SK-N-SH (cell line): ENCODE measurements around the gene ZNF592. TPM values are rescaled to one million over a fixed set of nuclear protein-coding genes. Genes with fewer than 3 reads are reported as not detected.
"Not testable (repeated sequence)": the region's sequence is repeated elsewhere in the genome, so short reads cannot be mapped to it uniquely, and the experiment has no call there.

Experiments used
- CTCF ChIA-PET: fragments of 300-600, 350-600 bp; formaldehyde crosslinking; extraction: SDS; loops from one replicate; lab custom pipeline; 2021; lab: Yijun Ruan, JAX
- POLR2A ChIA-PET: fragments of 350-600 bp; sonication (Branson Sonifier 250); formaldehyde crosslinking; extraction: SDS; loops from one replicate; lab custom pipeline; 2020; ENCODE audit warnings: antibody characterized with exemption, inconsistent platforms; lab: Yijun Ruan, JAX
- DNase-seq: peaks from one replicate; pipeline ENCODE4 v3.0.0; 2012
- H2AFZ ChIP-seq: fragments of 200-600 bp; sonication (generic); 2 replicates; pipeline ENCODE4 v1.8.1; 2016; ENCODE audit warnings: antibody characterized with exemption, mild to moderate bottlenecking, low read depth
- H3F3A ChIP-seq: fragments of 200-600 bp; sonication (generic); replicated peaks from 2 replicates; pipeline ENCODE3; 2016; ENCODE audit warnings: antibody characterized with exemption, mild to moderate bottlenecking; ENCODE audit not compliant: insufficient read depth
- H3K27ac ChIP-seq, 2 experiments: fragments of 200-500 bp in 1 of 2; fragments of 200-600 bp in 1 of 2; sonication (Bioruptor generic) in 1 of 2; sonication (generic), shearing (Covaris generic) in 1 of 2; 2 replicates each; pipeline versions ENCODE4 v1.5.1 to v1.6.1; 2014 to 2016; ENCODE audit warnings: low read depth in 2 of 2, inconsistent platforms in 1 of 2, low read length in 1 of 2, mild to moderate bottlenecking in 1 of 2, mixed read lengths in 1 of 2
- H3K27me3 ChIP-seq: fragments of 200-600 bp; sonication (generic), shearing (Covaris generic); 2 replicates; pipeline ENCODE4 v1.6.1; 2016; ENCODE audit warnings: mixed run types; ENCODE audit not compliant: insufficient read depth
- H3K36me3 ChIP-seq, 2 experiments: fragments of 200-500 bp in 1 of 2; fragments of 200-600 bp in 1 of 2; sonication (Bioruptor generic) in 1 of 2; sonication (generic) in 1 of 2; replicated peaks in 1 of 2; 2 replicates each; pipeline versions ENCODE3 to v1.5.1; 2014 to 2016; ENCODE audit warnings: low read length in 1 of 2, mild to moderate bottlenecking in 1 of 2; ENCODE audit not compliant: insufficient read depth in 2 of 2, control insufficient read depth in 1 of 2
- H3K4me1 ChIP-seq, 2 experiments: fragments of 200-500 bp in 1 of 2; fragments of 200-600 bp in 1 of 2; sonication (Bioruptor generic) in 1 of 2; sonication (generic), shearing (Covaris generic) in 1 of 2; 2 replicates each; pipeline versions ENCODE4 v1.5.1 to v1.6.1; 2014 to 2016; ENCODE audit warnings: low read depth in 1 of 2, low read length in 1 of 2, mixed run types in 1 of 2; ENCODE audit not compliant: insufficient read depth in 2 of 2, control insufficient read depth in 1 of 2
- H3K4me2 ChIP-seq: fragments of 200-600 bp; sonication (generic), shearing (Covaris generic); 2 replicates; pipeline ENCODE4 v1.6.1; 2017; ENCODE audit warnings: mixed run types
- H3K4me3 ChIP-seq, 2 experiments: fragments of 200-500 bp in 1 of 2; fragments of 200-600 bp in 1 of 2; sonication (Bioruptor generic) in 1 of 2; sonication (generic), shearing (Covaris generic) in 1 of 2; 2 replicates each; pipeline versions ENCODE4 v1.5.1 to v1.8.1; 2014 to 2016; ENCODE audit warnings: low read depth in 2 of 2, inconsistent platforms in 1 of 2, low read length in 1 of 2, mild to moderate bottlenecking in 1 of 2, mixed read lengths in 1 of 2, moderate library complexity in 1 of 2
- H3K79me2 ChIP-seq: fragments of 200-600 bp; sonication (generic); 2 replicates; pipeline ENCODE4 v1.8.1; 2017; ENCODE audit warnings: mild to moderate bottlenecking; ENCODE audit not compliant: insufficient read depth
- H3K9ac ChIP-seq: fragments of 200-600 bp; sonication (generic); 2 replicates; pipeline ENCODE4 v1.6.1; 2017; ENCODE audit warnings: mixed run types
- H3K9me2 ChIP-seq: fragments of 200-600 bp; sonication (generic); 2 replicates; pipeline ENCODE4 v1.6.1; 2017; ENCODE audit warnings: mixed run types
- H3K9me3 ChIP-seq: fragments of 200-600 bp; sonication (generic); 2 replicates; pipeline ENCODE4 v1.6.1; 2017; ENCODE audit warnings: mixed run types, mild to moderate bottlenecking, moderate library complexity
- H4K20me1 ChIP-seq: fragments of 200-600 bp; sonication (generic); 2 replicates; pipeline ENCODE4 v1.6.1; 2017; ENCODE audit warnings: mild to moderate bottlenecking, mixed run types; ENCODE audit not compliant: insufficient read depth
- CHD2 ChIP-seq: fragments of 150-350 bp; IDR thresholded peaks from 2 replicates; pipeline ENCODE4 v1.6.1; 2018; ENCODE audit warnings: low read length; ENCODE audit not compliant: partially characterized antibody
- EP300 ChIP-seq, 2 experiments: IDR thresholded peaks; 2 replicates each; pipeline versions ENCODE4 v1.4.0 to v1.6.1; 2012; ENCODE audit warnings: borderline replicate concordance in 1 of 2, low read depth in 1 of 2, low read length in 1 of 2
- FOXJ3 ChIP-seq: sonication (generic); formaldehyde crosslinking; IDR thresholded peaks from 2 replicates; pipeline ENCODE4 v1.5.1; 2020; ENCODE audit warnings: mild to moderate bottlenecking, missing genetic modification reagents
- MEF2A ChIP-seq: IDR thresholded peaks from 2 replicates; pipeline ENCODE4 v1.4.0; 2012; ENCODE audit warnings: low read depth, borderline replicate concordance
- MXI1 ChIP-seq: IDR thresholded peaks from 2 replicates; pipeline ENCODE4 v1.6.1; 2012; ENCODE audit warnings: mild to moderate bottlenecking, low read depth, low read length, improper control_type of control experiment
- POLR2AphosphoS5 ChIP-seq: IDR thresholded peaks from 2 replicates; pipeline ENCODE4 v1.6.1; 2012; ENCODE audit warnings: low read depth, low read length
- RFX5 ChIP-seq: IDR thresholded peaks from 2 replicates; pipeline ENCODE4 v1.6.1; 2012; ENCODE audit warnings: mild to moderate bottlenecking, improper control_type of control experiment, low read length
- SIN3A ChIP-seq: IDR thresholded peaks from 2 replicates; pipeline ENCODE4 v1.6.1; 2012; ENCODE audit warnings: low read depth, mild to moderate bottlenecking, low read length, moderate library complexity, borderline replicate concordance
- SMC3 ChIP-seq: IDR thresholded peaks from 2 replicates; pipeline ENCODE4 v1.6.1; 2012; ENCODE audit warnings: low read depth, low read length, improper control_type of control experiment
- TCF12 ChIP-seq: IDR thresholded peaks from 2 replicates; pipeline ENCODE4 v1.4.0; 2012
- TEAD4 ChIP-seq: IDR thresholded peaks from 2 replicates; pipeline ENCODE4 v1.4.0; 2012; ENCODE audit warnings: mild to moderate bottlenecking, borderline replicate concordance; ENCODE audit not compliant: insufficient read depth
- YY1 ChIP-seq: IDR thresholded peaks from 2 replicates; pipeline ENCODE4 v1.4.0; 2012; ENCODE audit warnings: low read depth, mild to moderate bottlenecking
- WGBS: methylation state at CpG from one replicate; pipeline ENCODE4 v1.1.6; 2017; ENCODE audit warnings: low lambda C conversion rate; 5-methylcytosine and 5-hydroxymethylcytosine counted together
- polyA plus RNA-seq, 3 experiments: library from polyadenylated mRNA; depleted of rRNA; stranded (reverse); fragments of >200 nt; gene quantifications; 2 replicates each; pipeline ENCODE4 v1.2.3, GENCODE V29; 2012
- TF ChIP-seq, protein P1 (sequence below): IDR thresholded peaks from 2 replicates; pipeline ENCODE4 v1.4.0; 2012; ENCODE audit warnings: low read depth

Gene ZNF592
- polyA plus RNA-seq, 1 of the 3 experiments (the other 2 are of a cell fraction) = 8.0 TPM

DNA sequence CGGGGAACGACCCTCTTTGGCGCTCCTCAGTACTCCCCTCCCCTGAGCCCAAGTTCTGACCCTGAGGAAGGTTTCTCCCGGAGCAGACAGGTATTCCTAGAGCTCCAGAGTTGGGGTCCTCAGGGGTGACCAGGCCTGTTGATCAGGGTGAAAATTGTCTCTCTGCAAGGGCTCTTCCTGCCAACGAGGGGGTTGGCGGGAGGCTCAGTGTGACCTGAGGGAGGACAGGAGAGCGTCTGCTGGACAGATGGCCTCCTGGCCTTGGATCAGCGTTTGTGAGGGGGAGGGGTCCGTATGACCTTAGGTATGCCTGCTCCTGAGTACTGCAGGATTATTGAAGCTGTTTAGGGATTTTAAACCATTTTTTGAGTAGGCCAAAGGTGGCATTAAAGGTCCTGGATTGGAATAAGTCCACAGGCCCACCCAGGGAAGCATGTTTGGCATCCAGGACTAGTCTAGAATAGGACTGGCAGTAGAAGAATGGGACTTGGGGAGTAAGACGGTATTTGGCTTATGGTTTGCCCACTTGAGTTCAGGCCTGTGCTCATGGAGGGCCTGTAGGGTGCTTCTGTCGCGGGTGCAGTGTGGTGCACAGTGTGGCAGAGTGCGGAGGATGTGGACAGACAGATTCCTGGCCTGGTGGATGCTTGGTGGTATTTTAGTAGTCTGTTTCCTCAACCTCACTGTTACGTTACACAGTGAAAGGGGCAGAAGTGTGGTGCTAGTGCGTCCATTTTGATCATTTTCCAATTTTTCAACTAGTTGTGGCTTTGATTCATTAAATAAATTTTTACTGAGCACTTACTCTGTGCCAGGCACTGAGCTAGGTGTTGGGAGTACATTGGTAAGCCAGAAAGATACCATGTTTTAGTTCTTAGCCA lies 959 bp downstream of the ZNF592 start:
- WGBS = 27% methylated on average over 11 of the region's 15 CpGs
- TF ChIP-seq, protein P1, sequence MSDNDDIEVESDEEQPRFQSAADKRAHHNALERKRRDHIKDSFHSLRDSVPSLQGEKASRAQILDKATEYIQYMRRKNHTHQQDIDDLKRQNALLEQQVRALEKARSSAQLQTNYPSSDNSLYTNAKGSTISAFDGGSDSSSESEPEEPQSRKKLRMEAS = no peak
- TF ChIP-seq EP300 (IDR thresholded peaks at IDR 0.05; ENCODE audit: borderline replicate concordance in 1 of 2, low read depth in 1 of 2, low read length in 1 of 2) (0 out of 4 replicates have a peak, but pooled peaks of 1 of the 2 experiments have one; percentile 13), MXI1 (peak; percentile 64; the same call in 1 of the 2 replicates), CHD2 (peak; percentile 82)
- H4K20me1 ChIP-seq = peaks cover 50% of the 10 kb centered on the region
- H3K9ac ChIP-seq = peak overlapping the region; percentile 88
- no peaks in the 10 kb centered on the region for H3K9me2 ChIP-seq
- POLR2A ChIA-PET = interaction anchor here (0.8 to 1.2 kb wide), 6 partner anchors 33 to 295 kb away, joined by 3 to 4 read pairs (median 4); partner anchors contain the start of genes NMB and SEC11A
- DNase-seq = peak; percentile 78
- H2AFZ ChIP-seq = no peak overlapping the region
- H3K4me1 ChIP-seq = peaks cover 7 to 21% of the 10 kb centered on the region in 2 experiments; a peak in 3 of 4 replicates
- peaks cover 74% of the 10 kb centered on the region for H3K79me2 ChIP-seq
- CTCF ChIA-PET = interaction anchor here (0.9 to 2.5 kb wide), 9 partner anchors 15 to 179 kb away, joined by 3 to 10 read pairs (median 5); partner anchors contain the start of gene SEC11A
- no peaks in the 10 kb centered on the region for H3K9me3 ChIP-seq
- H3K36me3 ChIP-seq = peaks cover 0 to under 1% of the 10 kb centered on the region in 2 experiments
- H3F3A ChIP-seq = peaks cover 15% of the 10 kb centered on the region
- H3K4me3 ChIP-seq = peak overlapping the region; percentile 79 to 90
- H3K27me3 ChIP-seq = no peaks in the 10 kb centered on the region
- H3K4me2 ChIP-seq = peak overlapping the region; percentile 90
- H3K27ac ChIP-seq = peak overlapping the region; percentile 82 to 95

DNA sequence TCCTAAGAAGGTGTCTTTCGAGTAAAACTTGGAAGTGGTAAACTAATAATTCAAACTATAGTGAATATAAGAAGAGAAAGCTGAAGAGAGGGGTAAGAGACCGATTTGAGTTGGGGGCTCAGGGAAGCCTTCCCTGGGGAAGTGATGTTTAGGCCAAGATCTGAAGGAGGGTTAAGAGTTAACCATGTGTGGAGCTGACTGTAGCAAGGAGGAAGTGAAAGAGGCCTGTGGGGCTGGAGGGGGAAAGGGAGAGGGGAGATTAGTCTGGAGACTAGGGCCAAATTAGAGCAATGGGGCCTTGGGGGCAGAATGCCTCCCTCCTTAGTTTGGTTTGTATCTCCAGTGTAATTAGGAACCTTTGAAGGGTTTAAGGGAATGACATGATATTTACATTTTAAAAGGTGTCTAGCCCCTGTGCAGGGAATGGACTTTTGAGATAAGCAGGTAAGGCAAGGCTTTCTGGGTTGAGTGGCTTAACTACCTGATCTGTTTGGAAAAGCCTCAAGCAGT lies 2.2 kb downstream of the ZNF592 start:
- TF ChIP-seq RFX5 (no peak), CHD2 (no peak), YY1 (no peak), POLR2AphosphoS5 (no peak), TCF12 (no peak), SIN3A (no peak), SMC3 (no peak), TEAD4 (no peak), FOXJ3 (CRISPR knock-in tag) (no peak), MEF2A (no peak)
- peaks cover 63% of the 10 kb centered on the region for H4K20me1 ChIP-seq
- H3K4me1 ChIP-seq = peaks cover 7 to 21% of the 10 kb centered on the region in 2 experiments; a peak in 3 of 4 replicates
- no peak for DNase-seq
- peaks cover 87% of the 10 kb centered on the region for H3K79me2 ChIP-seq
- peak overlapping the region; percentile 1 to 79; a peak in 1 of 4 replicates for H3K4me3 ChIP-seq
- no peaks in the 10 kb centered on the region for H3K9me3 ChIP-seq
- peak overlapping the region; percentile 90 for H3K4me2 ChIP-seq
- H3K9me2 ChIP-seq = no peaks in the 10 kb centered on the region
- H3K9ac ChIP-seq = 0 out of 2 replicates have a peak overlapping the region, but pooled peaks have one; percentile 7
- H3K27me3 ChIP-seq = no peaks in the 10 kb centered on the region
- 56% methylated on average over 2 of the region's 2 CpGs for WGBS
- POLR2A ChIA-PET = no interaction called here
- peak overlapping the region; percentile 20 to 35; a peak in 2 of 4 replicates for H3K27ac ChIP-seq
- peaks cover 0 to 3% of the 10 kb centered on the region in 2 experiments for H3K36me3 ChIP-seq
- peaks cover 15% of the 10 kb centered on the region for H3F3A ChIP-seq
- no peak overlapping the region for H2AFZ ChIP-seq
- CTCF ChIA-PET = interaction anchor here (1.0 to 2.5 kb wide), 2 partner anchors 34 to 294 kb away, joined by 3 to 10 read pairs; partner anchors contain the start of gene SEC11A

DNA sequence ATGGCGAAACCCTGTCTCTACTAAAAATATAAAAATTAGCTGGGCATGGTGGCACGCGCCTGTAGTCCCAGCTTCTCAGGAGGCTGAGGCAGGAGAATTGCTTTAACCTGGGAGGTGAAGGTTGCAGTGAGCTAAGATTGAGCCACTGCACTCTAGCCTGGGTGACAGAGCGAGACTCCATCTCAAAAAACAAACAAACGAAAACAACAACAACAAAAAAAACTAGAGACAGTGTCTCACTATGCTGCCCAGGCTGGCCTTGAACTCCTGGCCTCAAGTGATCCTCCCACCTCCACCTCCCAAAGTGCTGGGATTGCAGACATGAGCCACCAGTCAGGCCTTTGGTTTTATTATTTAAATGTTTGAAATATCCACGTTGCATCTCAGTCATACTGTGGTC lies 3.3 kb downstream of the ZNF592 start:
- H3K9me2 ChIP-seq, H3K9ac ChIP-seq, H3K4me2 ChIP-seq, H3K4me3 ChIP-seq, H2AFZ ChIP-seq, H3K9me3 ChIP-seq, DNase-seq, H3K27me3 ChIP-seq, H3K36me3 ChIP-seq, POLR2A ChIA-PET: not testable (repeated sequence)
- H3K79me2 ChIP-seq = peaks cover 88% of the 10 kb centered on the region
- 91% methylated on average over 6 of the region's 6 CpGs for WGBS
- CTCF ChIA-PET = interaction anchor here (0.6 to 1.3 kb wide), 3 partner anchors 55 to 176 kb away, joined by 3 to 5 read pairs (median 5); partner anchors contain the start of gene WDR73
- peaks cover 7 to 21% of the 10 kb centered on the region in 2 experiments; a peak in 3 of 4 replicates for H3K4me1 ChIP-seq
- peaks cover 74% of the 10 kb centered on the region for H4K20me1 ChIP-seq
- peaks cover 15% of the 10 kb centered on the region for H3F3A ChIP-seq
- peak overlapping the region in 1 of 2 experiments; percentile 53; a peak in 2 of 4 replicates for H3K27ac ChIP-seq
